ENCODE measurements around the gene SPNS2.

DNA sequence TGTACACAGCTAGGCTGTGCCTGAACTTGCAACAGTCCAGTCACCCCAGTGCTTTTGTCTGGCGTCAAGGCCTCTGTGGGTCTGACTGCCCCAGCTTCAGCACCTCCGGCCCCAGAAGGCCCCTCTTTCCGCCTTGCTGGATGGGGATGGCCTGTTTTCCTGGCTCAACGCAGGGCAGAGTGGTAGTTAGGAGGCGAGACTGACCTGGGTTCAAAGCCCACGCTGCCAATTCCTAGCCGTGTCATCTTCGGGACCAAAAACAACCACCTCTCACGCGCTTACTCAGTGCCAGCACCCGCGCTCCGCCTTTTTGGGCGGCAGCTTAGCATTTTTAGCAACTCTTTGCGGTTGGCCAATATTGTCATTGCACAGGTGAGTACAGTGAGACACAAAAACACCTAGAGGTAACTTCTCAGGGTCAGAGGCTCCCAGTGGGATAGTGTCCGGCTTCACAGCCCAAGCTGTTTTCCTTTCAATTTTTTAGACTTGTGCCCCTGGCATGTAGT is 51.9 kb downstream of the SPNS2 start:
- TF ChIP-seq, protein P1, sequence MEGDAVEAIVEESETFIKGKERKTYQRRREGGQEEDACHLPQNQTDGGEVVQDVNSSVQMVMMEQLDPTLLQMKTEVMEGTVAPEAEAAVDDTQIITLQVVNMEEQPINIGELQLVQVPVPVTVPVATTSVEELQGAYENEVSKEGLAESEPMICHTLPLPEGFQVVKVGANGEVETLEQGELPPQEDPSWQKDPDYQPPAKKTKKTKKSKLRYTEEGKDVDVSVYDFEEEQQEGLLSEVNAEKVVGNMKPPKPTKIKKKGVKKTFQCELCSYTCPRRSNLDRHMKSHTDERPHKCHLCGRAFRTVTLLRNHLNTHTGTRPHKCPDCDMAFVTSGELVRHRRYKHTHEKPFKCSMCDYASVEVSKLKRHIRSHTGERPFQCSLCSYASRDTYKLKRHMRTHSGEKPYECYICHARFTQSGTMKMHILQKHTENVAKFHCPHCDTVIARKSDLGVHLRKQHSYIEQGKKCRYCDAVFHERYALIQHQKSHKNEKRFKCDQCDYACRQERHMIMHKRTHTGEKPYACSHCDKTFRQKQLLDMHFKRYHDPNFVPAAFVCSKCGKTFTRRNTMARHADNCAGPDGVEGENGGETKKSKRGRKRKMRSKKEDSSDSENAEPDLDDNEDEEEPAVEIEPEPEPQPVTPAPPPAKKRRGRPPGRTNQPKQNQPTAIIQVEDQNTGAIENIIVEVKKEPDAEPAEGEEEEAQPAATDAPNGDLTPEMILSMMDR (IDR thresholded peaks at IDR 0.05) = no peak
- TF ChIP-seq EZH2 (IDR thresholded peaks at IDR 0.05; ENCODE audit: borderline replicate concordance, insufficient read depth, low read depth, low read length, poor library complexity, severe bottlenecking) = no peak

All from B cell (primary cell).